Measurements from ENCODE around the gene ABCA10. TPM values are rescaled to one million over a fixed set of nuclear protein-coding genes. Genes with fewer than 3 reads are reported as not detected.

The ABCA10 gene
- total and polyA plus RNA-seq, 2 of the 13 experiments (the other 11 are each of a cell fraction or from before 2014, with no cell fraction given): 0.02 to 0.08 TPM

GRCh38 chr17:69175625-69176456, 52.8 kb downstream of the ABCA10 start (continued):
- TF ChIP-seq BCL3 (CRISPR knock-in tag; IDR thresholded peaks at IDR 0.05) (no peak), ZNF709 (CRISPR knock-in tag; IDR thresholded peaks at IDR 0.05) (no peak), FOXA3 (CRISPR knock-in tag; IDR thresholded peaks at IDR 0.05) (peak; percentile 84; the same call in 1 of the 2 replicates), HNF4G (IDR thresholded peaks at IDR 0.05; ENCODE audit: borderline replicate concordance, low read depth, low read length) (no peak), HNF4G (CRISPR knock-in tag; IDR thresholded peaks at IDR 0.05; ENCODE audit: borderline replicate concordance, low read depth) (no peak), SOX13 (IDR thresholded peaks at IDR 0.05) (no peak), SOX13 (CRISPR knock-in tag; conservative IDR thresholded peaks at IDR 0.05 in 1 of 2, IDR thresholded peaks at IDR 0.05 in 1 of 2) (peak in 1 of 2 experiments; percentile 79; a peak in 2 of 4 replicates), ZNF567 (CRISPR knock-in tag; IDR thresholded peaks at IDR 0.05; ENCODE audit: borderline replicate concordance) (no peak), AGO1 (IDR thresholded peaks at IDR 0.05; ENCODE audit: low read depth, low read length, poor library complexity, severe bottlenecking) (no peak), THAP11 (CRISPR knock-in tag; IDR thresholded peaks at IDR 0.05) (no peak; the same call in 1 of the 2 replicates), FOXK1 (CRISPR knock-in tag; IDR thresholded peaks at IDR 0.05; ENCODE audit: borderline replicate concordance, low read depth) (peak; percentile 56; the same call in 1 of the 2 replicates), ZNF430 (CRISPR knock-in tag; IDR thresholded peaks at IDR 0.05) (no peak), ZFP90 (CRISPR knock-in tag; IDR thresholded peaks at IDR 0.05; ENCODE audit: borderline replicate concordance) (no peak), ZNF562 (CRISPR knock-in tag; IDR thresholded peaks at IDR 0.05; ENCODE audit: borderline replicate concordance) (no peak), KLF15 (CRISPR knock-in tag; IDR thresholded peaks at IDR 0.05; ENCODE audit: borderline replicate concordance) (no peak), ZNF274 (CRISPR knock-in tag; IDR thresholded peaks at IDR 0.05) (no peak), ZNF543 (CRISPR knock-in tag; IDR thresholded peaks at IDR 0.05) (no peak), MXI1 (IDR thresholded peaks at IDR 0.05; ENCODE audit: borderline replicate concordance, low read depth, low read length) (no peak), POGZ (CRISPR knock-in tag; IDR thresholded peaks at IDR 0.05) (peak; percentile 78)
- TF ChIP-seq, protein P1, sequence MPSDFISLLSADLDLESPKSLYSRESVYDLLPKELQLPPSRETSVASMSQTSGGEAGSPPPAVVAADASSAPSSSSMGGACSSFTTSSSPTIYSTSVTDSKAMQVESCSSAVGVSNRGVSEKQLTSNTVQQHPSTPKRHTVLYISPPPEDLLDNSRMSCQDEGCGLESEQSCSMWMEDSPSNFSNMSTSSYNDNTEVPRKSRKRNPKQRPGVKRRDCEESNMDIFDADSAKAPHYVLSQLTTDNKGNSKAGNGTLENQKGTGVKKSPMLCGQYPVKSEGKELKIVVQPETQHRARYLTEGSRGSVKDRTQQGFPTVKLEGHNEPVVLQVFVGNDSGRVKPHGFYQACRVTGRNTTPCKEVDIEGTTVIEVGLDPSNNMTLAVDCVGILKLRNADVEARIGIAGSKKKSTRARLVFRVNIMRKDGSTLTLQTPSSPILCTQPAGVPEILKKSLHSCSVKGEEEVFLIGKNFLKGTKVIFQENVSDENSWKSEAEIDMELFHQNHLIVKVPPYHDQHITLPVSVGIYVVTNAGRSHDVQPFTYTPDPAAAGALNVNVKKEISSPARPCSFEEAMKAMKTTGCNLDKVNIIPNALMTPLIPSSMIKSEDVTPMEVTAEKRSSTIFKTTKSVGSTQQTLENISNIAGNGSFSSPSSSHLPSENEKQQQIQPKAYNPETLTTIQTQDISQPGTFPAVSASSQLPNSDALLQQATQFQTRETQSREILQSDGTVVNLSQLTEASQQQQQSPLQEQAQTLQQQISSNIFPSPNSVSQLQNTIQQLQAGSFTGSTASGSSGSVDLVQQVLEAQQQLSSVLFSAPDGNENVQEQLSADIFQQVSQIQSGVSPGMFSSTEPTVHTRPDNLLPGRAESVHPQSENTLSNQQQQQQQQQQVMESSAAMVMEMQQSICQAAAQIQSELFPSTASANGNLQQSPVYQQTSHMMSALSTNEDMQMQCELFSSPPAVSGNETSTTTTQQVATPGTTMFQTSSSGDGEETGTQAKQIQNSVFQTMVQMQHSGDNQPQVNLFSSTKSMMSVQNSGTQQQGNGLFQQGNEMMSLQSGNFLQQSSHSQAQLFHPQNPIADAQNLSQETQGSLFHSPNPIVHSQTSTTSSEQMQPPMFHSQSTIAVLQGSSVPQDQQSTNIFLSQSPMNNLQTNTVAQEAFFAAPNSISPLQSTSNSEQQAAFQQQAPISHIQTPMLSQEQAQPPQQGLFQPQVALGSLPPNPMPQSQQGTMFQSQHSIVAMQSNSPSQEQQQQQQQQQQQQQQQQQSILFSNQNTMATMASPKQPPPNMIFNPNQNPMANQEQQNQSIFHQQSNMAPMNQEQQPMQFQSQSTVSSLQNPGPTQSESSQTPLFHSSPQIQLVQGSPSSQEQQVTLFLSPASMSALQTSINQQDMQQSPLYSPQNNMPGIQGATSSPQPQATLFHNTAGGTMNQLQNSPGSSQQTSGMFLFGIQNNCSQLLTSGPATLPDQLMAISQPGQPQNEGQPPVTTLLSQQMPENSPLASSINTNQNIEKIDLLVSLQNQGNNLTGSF (CRISPR knock-in tag; IDR thresholded peaks at IDR 0.05): no peak
- TF ChIP-seq, protein P2, sequence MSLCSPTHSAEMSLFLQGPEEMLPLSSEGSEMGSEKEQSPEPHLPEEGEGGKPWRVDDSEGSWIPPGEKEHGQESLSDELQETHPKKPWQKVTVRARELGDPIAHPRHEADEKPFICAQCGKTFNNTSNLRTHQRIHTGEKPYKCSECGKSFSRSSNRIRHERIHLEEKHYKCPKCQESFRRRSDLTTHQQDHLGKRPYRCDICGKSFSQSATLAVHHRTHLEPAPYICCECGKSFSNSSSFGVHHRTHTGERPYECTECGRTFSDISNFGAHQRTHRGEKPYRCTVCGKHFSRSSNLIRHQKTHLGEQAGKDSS (CRISPR knock-in tag; IDR thresholded peaks at IDR 0.05; ENCODE audit: borderline replicate concordance, low read depth): no peak
- TF ChIP-seq, protein P3, sequence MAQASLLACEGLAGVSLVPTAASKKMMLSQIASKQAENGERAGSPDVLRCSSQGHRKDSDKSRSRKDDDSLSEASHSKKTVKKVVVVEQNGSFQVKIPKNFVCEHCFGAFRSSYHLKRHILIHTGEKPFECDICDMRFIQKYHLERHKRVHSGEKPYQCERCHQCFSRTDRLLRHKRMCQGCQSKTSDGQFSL (CRISPR knock-in tag; IDR thresholded peaks at IDR 0.05): no peak
